Measurements from ENCODE around the gene ADAMTS9.

DNA sequence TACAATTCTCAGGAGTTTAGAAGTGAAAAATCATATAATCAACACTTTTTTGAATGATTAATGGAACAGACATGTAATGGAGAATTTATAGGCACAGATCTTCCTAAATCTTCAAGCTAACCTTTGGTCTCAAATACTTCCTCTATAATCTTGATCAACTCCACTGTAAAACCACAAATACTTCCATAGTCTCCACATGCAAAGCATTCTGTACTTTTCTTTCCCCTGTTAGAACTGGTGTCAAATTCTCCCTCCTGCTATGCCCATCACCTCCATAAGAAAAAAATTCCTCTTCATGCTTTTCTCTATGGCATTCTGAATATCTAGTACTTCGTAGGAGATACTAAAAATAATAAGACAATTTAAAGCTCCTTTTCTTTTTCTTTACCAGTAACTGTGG, 214.3 kb downstream of the ADAMTS9 start:
- no peak for TF ChIP-seq POLR2AphosphoS5 (IDR thresholded peaks at IDR 0.05)
- TF ChIP-seq, protein P1, sequence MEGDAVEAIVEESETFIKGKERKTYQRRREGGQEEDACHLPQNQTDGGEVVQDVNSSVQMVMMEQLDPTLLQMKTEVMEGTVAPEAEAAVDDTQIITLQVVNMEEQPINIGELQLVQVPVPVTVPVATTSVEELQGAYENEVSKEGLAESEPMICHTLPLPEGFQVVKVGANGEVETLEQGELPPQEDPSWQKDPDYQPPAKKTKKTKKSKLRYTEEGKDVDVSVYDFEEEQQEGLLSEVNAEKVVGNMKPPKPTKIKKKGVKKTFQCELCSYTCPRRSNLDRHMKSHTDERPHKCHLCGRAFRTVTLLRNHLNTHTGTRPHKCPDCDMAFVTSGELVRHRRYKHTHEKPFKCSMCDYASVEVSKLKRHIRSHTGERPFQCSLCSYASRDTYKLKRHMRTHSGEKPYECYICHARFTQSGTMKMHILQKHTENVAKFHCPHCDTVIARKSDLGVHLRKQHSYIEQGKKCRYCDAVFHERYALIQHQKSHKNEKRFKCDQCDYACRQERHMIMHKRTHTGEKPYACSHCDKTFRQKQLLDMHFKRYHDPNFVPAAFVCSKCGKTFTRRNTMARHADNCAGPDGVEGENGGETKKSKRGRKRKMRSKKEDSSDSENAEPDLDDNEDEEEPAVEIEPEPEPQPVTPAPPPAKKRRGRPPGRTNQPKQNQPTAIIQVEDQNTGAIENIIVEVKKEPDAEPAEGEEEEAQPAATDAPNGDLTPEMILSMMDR (IDR thresholded peaks at IDR 0.05), result no peak
- TF ChIP-seq POLR2A (IDR thresholded peaks at IDR 0.05), result no peak
- TF ChIP-seq EP300 (IDR thresholded peaks at IDR 0.05), result no peak
